Small intestine (tissue), 7 donors: ENCODE data around the gene ITFG1. TPM values are rescaled to one million over a fixed set of nuclear protein-coding genes. Genes with fewer than 3 reads are reported as not detected.

Experiments
- DNase-seq, 2 donors: peaks; one replicate each; pipeline versions ENCODE4 v3.0.0 to v3.0.0-alpha.2; 2013
- FAIRE-seq: peaks from 2 replicates; lab custom pipeline; 2012; peaks lifted over from hg19 to GRCh38; lab: Jason Lieb, UNC
- H3K27ac ChIP-seq, 3 donors: one replicate each; pipeline ENCODE4 v1.5.1; 2013; ENCODE audit warnings: low read length in 2 of 3, mild to moderate bottlenecking in 2 of 3, control low read depth in 1 of 3, inconsistent platforms in 1 of 3, low read depth in 1 of 3, moderate library complexity in 1 of 3
- H3K27me3 ChIP-seq, 3 donors: one replicate each; pipeline ENCODE4 v1.6.1; 2013; ENCODE audit warnings: low read length in 3 of 3, inconsistent platforms in 1 of 3; ENCODE audit not compliant: control insufficient read depth in 3 of 3, insufficient read depth in 3 of 3
- H3K36me3 ChIP-seq, 3 donors: one replicate each; pipeline ENCODE4 v1.6.1; 2013; ENCODE audit warnings: low read length in 3 of 3, inconsistent platforms in 1 of 3, low read depth in 1 of 3, mild to moderate bottlenecking in 1 of 3, moderate library complexity in 1 of 3; ENCODE audit not compliant: control insufficient read depth in 3 of 3, insufficient read depth in 2 of 3
- H3K4me1 ChIP-seq, 3 donors: one replicate each; pipeline ENCODE4 v1.6.1; 2013; ENCODE audit warnings: low read length in 2 of 3, inconsistent platforms in 1 of 3, low read depth in 1 of 3, mild to moderate bottlenecking in 1 of 3, moderate library complexity in 1 of 3; ENCODE audit not compliant: control insufficient read depth in 3 of 3, insufficient read depth in 2 of 3
- H3K4me3 ChIP-seq, 3 donors: one replicate each; pipeline ENCODE4 v1.5.1; 2013; ENCODE audit warnings: low read length in 3 of 3, control low read depth in 1 of 3, inconsistent platforms in 1 of 3, low read depth in 1 of 3, mild to moderate bottlenecking in 1 of 3, moderate library complexity in 1 of 3
- H3K9me3 ChIP-seq, 2 donors: one replicate each; pipeline ENCODE4 v1.6.1; 2013; ENCODE audit warnings: low read depth in 1 of 2, low read length in 1 of 2; ENCODE audit not compliant: control insufficient read depth in 2 of 2, insufficient read depth in 1 of 2
- WGBS, 3 donors: extraction: QIAGEN DNeasy Blood & Tissue Kit; methylation state at CpG; one replicate each; pipeline ENCODE4 v1.1.7; 2013; 5-methylcytosine and 5-hydroxymethylcytosine counted together
- polyA plus RNA-seq, 4 donors: library from polyadenylated mRNA; stranded (reverse) in 3 of 4; unstranded in 1 of 4; fragments of 200-250 nt in 3 of 4; fragments of 120-200 nt in 1 of 4; gene quantifications; one replicate each; pipeline versions ENCODE4 v1.2.1 to v1.2.3, GENCODE V29; 2013
- donor health status: healthy with polysubstance abuse.
- donor health status: control.
- donor health status: control.
- donor health status: Bipolar disorder and iron deficiency.
- donor health status: healthy.

ITFG1 gene
- polyA plus RNA-seq, 4 donors = 19.5 to 59.9 (median 25.5) TPM

GRCh38 chr16:47262938-47263337 is 197.9 kb downstream of the ITFG1 start:
- DNase-seq (no peak), FAIRE-seq (no peak)
- Histone ChIP-seq H3K27ac (no peak overlapping the region), H3K27me3 (no peaks in the 10 kb centered on the region), H3K4me1 (no peaks in the 10 kb centered on the region), H3K9me3 (no peaks in the 10 kb centered on the region), H3K4me3 (no peak overlapping the region), H3K36me3 (peaks cover 0 to 6% (median 2%) of the 10 kb centered on the region in 3 donors)
- 86 to 97% (median 97%) methylated on average over 2 of the region's 2 CpGs for WGBS, 3 donors

- WGBS, 3 donors = 88 to 96% (median 96%) methylated on average over 11 of the region's 11 CpGs
- Histone ChIP-seq H3K4me1 (no peaks in the 10 kb centered on the region), H3K27ac (no peak overlapping the region), H3K9me3 (no peaks in the 10 kb centered on the region), H3K27me3 (no peaks in the 10 kb centered on the region), H3K36me3 (peaks cover 0 to 6% (median 2%) of the 10 kb centered on the region in 3 donors), H3K4me3 (no peak overlapping the region)
- no peak for FAIRE-seq
- no peak for DNase-seq
Observed at GRCh38 chr16:47260503-47260902, 200.4 kb downstream of the ITFG1 start.

DNA sequence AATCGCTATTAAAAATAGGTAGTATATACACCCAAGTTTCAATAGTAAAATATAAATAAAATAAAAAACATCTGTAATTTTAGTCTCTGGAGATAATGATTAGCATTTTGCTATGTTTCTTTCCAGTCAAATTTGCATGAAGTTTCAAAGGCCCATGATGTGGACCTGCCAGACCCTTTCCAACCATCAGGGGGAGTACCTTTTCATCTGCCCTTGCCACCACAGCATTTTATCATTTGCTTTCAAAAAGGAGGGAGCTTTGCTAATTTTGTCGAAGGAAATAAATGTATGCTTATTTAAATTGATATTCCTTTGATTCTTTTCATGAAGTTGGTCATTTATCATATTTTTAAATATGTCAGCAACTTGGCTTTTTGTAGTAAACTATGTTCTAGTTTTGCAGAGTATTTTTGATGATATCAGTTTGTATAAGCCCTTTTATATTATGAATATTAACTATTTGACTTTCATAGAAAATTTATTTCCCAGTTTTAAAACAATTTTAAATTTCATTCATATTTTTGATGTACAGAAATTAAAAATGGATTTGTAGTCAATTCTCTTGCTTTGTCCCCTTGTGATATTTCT is 201.9 kb downstream of the ITFG1 start:
- WGBS, 3 donors = 68 to 77% (median 74%) methylated on average over 2 of the region's 2 CpGs
- Histone ChIP-seq H3K27ac (no peak overlapping the region), H3K27me3 (no peaks in the 10 kb centered on the region), H3K4me1 (no peaks in the 10 kb centered on the region), H3K9me3 (no peaks in the 10 kb centered on the region), H3K4me3 (no peak overlapping the region), H3K36me3 (peaks cover 0 to 6% (median 2%) of the 10 kb centered on the region in 3 donors)
- DNase-seq (peak; percentile 5 to 21), FAIRE-seq (peak; percentile 5)

- Histone ChIP-seq H3K27me3 (no peaks in the 10 kb centered on the region), H3K36me3 (peaks cover 0 to 2% (median 0%) of the 10 kb centered on the region in 3 donors), H3K9me3 (no peaks in the 10 kb centered on the region), H3K4me3 (no peak overlapping the region), H3K4me1 (no peaks in the 10 kb centered on the region), H3K27ac (no peak overlapping the region)
- DNase-seq = no peak
- WGBS, 3 donors = 96 to 98% (median 97%) methylated on average over 6 of the region's 6 CpGs
- no peak for FAIRE-seq
Observed at GRCh38 chr16:47254756-47255155, 206.1 kb downstream of the ITFG1 start.

DNA sequence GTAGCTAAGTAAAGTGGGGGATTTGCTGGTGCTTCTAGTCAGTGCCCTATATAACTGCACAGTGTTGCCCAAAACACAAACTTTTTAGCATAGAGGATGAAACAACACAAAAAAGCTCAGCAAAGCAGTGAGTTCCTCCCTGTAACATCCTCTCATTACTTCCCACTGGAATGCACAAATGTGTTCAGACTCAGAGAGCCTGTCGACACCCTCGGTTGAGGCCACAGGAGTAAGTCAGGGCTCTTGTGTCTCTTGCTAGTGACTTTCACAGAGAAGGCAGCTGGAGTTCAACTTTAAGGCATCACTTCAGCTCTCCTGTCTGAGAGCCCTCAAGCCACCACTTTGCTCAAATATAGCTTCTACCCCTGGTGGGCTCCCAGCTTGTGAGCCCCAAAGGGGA is 209.9 kb downstream of the ITFG1 start:
- H3K36me3 ChIP-seq = peaks cover 0 to 3% (median 0%) of the 10 kb centered on the region in 3 donors
- no peak overlapping the region for H3K27ac ChIP-seq
- DNase-seq = no peak
- no peak overlapping the region for H3K4me3 ChIP-seq
- 95 to 100% (median 98%) methylated on average over 2 of the region's 2 CpGs for WGBS, 3 donors
- H3K4me1 ChIP-seq = no peaks in the 10 kb centered on the region
- H3K9me3 ChIP-seq = no peaks in the 10 kb centered on the region
- no peak for FAIRE-seq
- H3K27me3 ChIP-seq = no peaks in the 10 kb centered on the region

GRCh38 chr16:47247690-47248089 is 213.2 kb downstream of the ITFG1 start:
- 65 to 73% (median 73%) methylated on average over 3 of the region's 3 CpGs for WGBS, 3 donors
- FAIRE-seq = no peak
- no peaks in the 10 kb centered on the region for H3K4me1 ChIP-seq
- no peaks in the 10 kb centered on the region for H3K27me3 ChIP-seq
- H3K4me3 ChIP-seq = no peak overlapping the region
- no peak for DNase-seq
- H3K9me3 ChIP-seq = no peaks in the 10 kb centered on the region
- no peak overlapping the region for H3K27ac ChIP-seq
- peaks cover 0 to 3% (median 0%) of the 10 kb centered on the region in 3 donors for H3K36me3 ChIP-seq

GRCh38 chr16:47244206-47244605 is 216.7 kb downstream of the ITFG1 start:
- 83 to 88% (median 87%) methylated on average over 4 of the region's 4 CpGs for WGBS, 3 donors
- Histone ChIP-seq H3K36me3 (peaks cover 0 to 3% (median 0%) of the 10 kb centered on the region in 3 donors), H3K4me3 (no peak overlapping the region), H3K9me3 (no peaks in the 10 kb centered on the region), H3K27ac (no peak overlapping the region), H3K4me1 (no peaks in the 10 kb centered on the region), H3K27me3 (no peaks in the 10 kb centered on the region)
- DNase-seq = no peak
- no peak for FAIRE-seq

DNA sequence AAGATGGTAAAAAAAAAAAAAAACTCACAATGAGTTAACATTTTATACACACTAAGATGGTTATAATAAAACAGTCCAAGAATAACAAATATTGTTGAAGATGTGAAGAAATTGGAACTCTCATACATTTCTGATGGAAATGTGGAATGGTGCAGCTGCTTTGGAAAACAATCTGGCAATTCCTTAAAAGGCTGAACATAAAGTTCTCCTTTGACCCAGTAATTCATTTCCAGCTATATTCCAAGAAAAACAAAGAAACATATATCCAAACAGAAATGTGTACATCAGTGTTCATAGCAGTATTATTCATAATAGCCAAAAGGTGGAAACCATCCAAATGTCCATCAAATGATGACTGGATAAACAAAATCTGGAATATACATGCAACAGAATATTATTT is 219.8 kb downstream of the ITFG1 start:
- DNase-seq (no peak), FAIRE-seq (no peak)
- H3K4me1 ChIP-seq = no peaks in the 10 kb centered on the region
- no peaks in the 10 kb centered on the region for H3K9me3 ChIP-seq
- H3K27me3 ChIP-seq = no peaks in the 10 kb centered on the region
- H3K4me3 ChIP-seq = no peak overlapping the region
- no peak overlapping the region for H3K27ac ChIP-seq
- peaks cover 0 to 5% (median 0%) of the 10 kb centered on the region in 3 donors for H3K36me3 ChIP-seq

GRCh38 chr16:47236716-47237115 is 224.1 kb downstream of the ITFG1 start:
- FAIRE-seq (no peak), DNase-seq (no peak)
- H3K9me3 ChIP-seq = no peaks in the 10 kb centered on the region
- peaks cover 0 to 9% (median 0%) of the 10 kb centered on the region in 3 donors for H3K36me3 ChIP-seq
- no peak overlapping the region for H3K27ac ChIP-seq
- WGBS, 3 donors = 85 to 96% (median 96%) methylated on average over 6 of the region's 6 CpGs
- no peak overlapping the region for H3K4me3 ChIP-seq
- H3K27me3 ChIP-seq = no peaks in the 10 kb centered on the region
- H3K4me1 ChIP-seq = no peaks in the 10 kb centered on the region
